Astrocyte (in vitro differentiated cells and primary cell): Measurements from ENCODE around the gene TTYH3.
"Not testable (repeated sequence)": the region's sequence is repeated elsewhere in the genome, so short reads cannot be mapped to it uniquely, and the experiment has no call there.

Source experiments
- CTCF ChIP-seq: IDR thresholded peaks from 2 replicates; pipeline ENCODE4 v1.5.1; 2011; ENCODE audit warnings: low read depth, mild to moderate bottlenecking, inconsistent platforms, low read length, moderate library complexity; ENCODE audit not compliant: insufficient read depth
- EZH2 ChIP-seq: IDR thresholded peaks from 2 replicates; pipeline ENCODE4 v1.6.1; 2012; ENCODE audit warnings: mild to moderate bottlenecking, low read length, inconsistent platforms; ENCODE audit not compliant: insufficient read depth

GRCh38 chr7:2693420-2694121, 61.8 kb downstream of the TTYH3 start:
- not testable (repeated sequence) for TF ChIP-seq CTCF, EZH2
